GF-D8 (cell line): ENCODE measurements around the gene EIF2A.
"Not testable (repeated sequence)": the region's sequence is repeated elsewhere in the genome, so short reads cannot be mapped to it uniquely, and the experiment has no call there.

ENCODE experiments used
- DNase-seq: peaks from one replicate; lab custom pipeline; 2025; lab: John Stamatoyannopoulos, UW

EIF2A gene

DNA sequence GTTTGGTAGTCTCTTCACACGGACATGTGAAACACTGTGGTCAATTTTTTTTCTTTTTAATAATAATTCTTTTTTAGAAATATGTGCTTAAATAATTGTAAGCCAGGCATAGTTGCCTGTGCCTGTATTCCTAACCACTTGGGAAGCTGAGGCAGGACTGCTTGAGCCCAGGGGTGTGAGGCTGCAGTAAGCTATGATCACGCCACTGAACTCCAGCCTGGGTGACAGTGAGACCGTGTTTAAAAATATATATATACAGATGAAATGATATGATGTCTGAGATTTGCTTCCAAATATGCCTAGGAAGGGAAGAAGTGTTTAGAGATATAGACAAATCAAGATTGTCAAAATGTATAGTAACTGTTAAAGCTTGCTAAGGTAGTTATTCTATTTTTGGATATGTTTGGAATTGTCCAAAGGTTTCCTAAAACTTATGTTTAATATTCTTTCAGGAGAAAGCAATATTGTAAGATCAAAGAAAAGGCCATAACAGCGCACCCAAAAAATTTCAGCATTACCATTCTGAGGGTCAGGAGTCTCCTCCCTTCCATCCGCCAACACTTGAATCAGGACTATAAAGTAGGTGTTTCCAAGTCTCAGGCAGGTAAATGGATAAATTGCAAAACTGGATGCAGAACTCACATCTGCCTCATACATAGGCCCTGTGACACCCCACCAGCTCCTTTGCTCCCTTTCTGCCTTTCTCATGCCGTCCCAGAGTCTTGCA is 56.0 kb downstream of the EIF2A start:
- no peak for DNase-seq

DNA sequence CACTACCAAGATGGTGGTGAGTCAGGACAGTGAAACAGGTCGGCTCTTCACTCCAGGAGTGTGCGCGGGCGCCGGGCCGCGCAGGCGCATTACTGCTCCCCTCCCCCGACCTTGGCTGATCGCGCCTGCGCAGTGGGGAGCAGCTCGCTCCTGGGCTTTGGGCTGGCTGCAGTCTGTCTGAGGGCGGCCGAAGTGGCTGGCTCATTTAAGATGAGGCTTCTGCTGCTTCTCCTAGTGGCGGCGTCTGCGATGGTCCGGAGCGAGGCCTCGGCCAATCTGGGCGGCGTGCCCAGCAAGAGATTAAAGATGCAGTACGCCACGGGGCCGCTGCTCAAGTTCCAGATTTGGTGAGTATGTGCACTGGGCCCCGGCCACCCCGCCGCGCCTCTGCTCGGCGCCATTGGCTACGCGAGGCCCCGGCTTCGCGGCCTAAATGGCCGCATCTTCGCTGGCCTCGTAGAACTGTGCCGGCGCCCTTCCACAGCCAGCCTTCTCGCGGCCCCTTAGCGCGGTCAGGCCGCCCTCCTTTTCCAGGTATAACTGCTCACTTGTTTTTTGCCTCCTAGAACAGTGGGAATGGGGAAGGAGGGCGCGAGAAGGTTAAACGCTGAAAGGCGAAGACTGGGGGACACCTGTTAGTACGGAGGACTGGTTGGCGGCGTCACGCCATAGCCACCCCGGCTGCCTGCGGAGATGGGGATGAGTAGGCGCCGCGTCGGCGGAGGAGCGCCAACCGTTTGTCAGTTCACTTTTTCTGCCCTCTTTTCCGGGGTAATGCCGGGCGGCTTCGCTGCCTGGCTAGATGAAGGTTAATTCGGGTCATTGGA is 56.8 kb downstream of the EIF2A start, which contains the start of gene SELENOT:
Gene SELENOT, plus strand, starts transcription at position 169 of the 827 bp plus-strand sequence. Its CDS starts 42 bp downstream, at position 211.
- peak; percentile 84 for DNase-seq

DNA sequence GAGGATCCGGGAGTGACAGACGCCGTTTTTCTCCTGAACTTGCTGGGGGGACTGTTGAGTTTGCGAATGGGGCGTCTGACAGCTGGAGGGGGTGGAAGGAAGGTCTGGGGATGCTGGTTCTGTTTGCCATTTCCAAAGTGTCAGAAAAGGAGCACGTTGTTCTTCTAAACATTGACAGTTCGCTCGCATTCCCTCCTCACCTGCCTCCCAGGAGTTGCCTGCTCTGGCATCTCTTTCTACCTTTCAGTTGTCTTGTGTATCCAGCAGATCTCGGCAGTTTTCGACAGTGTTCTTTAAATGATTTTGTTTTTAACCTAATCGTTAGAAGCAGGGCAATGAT is 57.4 kb downstream of the EIF2A start:
- DNase-seq: no peak

DNA sequence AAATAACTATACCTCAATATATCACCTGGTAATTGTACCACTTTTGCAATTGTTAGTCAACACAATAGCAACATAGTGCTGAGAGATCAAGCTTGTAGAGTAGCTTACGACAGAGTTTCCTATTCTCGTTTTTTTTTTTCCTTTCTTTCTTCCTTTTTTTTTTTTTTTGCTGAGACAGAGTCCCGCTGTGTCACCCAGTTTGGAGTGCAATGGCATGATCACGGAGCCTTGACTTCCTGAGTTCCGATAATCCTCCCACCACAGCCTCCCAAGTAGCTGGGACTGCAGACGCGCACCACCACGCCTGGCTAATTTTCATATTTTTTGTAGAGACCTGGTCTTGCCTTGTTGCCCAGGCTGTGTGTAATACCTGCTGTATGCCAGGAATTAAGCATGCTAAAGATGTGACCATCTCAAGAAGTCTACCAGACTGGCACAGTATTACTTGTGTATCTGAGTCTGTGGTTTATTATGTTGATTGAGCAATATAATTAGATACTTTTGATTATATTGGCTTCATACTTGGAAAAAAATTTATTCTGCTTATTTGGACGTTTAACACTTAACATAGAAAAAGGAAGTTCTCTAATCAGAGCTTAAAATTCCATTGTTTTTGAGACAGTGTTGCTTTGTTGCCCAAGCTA is 59.5 kb downstream of the EIF2A start:
- peak; percentile 91 for DNase-seq

DNA sequence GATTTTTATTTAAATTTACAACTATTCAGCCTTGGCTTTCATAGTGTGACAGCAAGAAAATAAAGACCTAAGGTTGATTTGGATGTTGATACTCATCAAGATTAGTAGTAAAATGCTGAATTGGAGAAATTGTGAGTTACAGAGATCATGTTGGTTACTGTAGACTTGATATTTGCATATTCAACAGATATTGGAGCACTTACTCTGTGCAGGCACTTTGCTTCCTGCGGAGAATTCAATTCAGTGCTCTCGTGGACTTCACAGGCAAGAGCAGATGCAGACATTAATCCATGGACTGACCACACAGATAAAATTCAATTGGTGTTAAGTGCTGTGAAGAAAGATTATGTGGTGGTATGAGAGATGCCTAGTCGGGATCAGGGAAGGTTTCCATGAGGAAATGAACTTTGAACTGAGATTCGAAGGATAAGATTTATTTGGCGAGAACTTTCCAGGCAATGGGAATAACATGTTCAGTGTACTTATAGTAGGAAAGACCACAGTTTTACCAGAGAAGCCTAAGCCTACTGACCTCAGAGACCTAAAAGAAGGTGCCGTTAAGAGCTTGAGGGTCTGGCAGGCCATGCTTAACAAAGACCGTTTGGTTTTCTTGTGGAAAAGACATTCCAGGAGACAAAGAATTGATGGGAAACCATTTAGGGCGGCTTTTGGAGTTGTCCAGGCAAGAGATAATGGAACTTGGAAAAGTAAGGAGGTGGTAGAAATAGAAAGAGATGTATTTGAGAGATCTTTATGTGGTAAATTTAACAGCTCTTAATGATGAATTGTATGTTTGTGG is 60.9 kb downstream of the EIF2A start:
- DNase-seq: no peak

DNA sequence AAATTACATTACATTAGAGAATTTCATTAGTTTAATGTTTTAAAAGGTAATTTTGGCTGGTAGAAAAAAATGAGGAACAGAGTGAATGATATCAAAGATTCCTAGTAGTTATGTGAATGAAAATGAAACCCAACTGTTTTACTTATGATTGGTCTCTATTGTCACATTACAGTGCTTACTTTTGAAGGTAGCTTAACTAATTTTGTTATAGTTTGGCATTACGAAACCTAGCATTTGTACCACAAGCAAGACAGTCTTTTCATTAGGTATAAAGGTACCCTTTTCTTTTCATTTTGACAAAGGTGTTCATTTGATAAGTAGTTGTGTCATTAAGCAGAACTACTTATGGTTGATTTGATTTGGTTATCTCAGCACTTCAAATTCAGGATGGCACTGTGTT is 63.4 kb downstream of the EIF2A start:
- no peak for DNase-seq

DNA sequence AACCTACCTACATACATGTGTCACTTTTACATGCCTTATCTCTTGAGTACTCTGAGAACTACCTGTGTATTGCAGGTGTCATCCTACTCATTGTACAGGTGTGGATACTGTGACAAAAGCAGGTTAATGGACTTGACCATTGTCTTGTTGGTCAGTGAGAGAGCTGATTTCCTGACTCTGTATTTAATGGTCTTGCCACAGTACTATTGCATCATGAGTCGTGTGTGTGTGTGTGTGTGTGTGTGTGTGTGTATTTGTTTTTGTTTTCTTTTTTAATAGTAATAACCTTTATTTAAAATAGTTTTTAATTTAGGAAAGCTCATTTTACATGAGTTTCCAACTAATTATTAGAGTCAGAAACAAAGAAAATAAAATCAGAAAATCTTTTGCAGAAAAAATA is 64.2 kb downstream of the EIF2A start:
- no peak for DNase-seq

DNA sequence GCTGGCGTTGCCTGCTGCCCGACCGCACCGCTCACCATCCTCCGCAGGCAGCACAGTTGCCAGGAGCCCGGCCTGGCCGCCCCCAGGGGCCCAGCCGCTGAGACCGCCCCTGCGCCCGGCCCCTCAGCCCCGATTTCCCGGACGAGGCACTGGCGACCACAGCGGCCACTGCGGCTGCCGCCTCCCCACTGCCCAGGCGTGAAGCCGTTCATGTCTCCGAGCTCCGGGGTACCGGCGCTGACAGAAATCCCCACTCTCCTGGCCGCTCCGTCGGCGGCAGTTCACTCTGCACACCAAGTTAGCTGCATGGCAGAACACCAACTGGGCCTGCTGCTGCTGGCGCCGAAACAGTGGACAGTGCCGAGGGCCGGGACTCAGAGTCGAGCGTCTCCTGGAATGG is 65.1 kb downstream of the EIF2A start:
- no peak for DNase-seq

DNA sequence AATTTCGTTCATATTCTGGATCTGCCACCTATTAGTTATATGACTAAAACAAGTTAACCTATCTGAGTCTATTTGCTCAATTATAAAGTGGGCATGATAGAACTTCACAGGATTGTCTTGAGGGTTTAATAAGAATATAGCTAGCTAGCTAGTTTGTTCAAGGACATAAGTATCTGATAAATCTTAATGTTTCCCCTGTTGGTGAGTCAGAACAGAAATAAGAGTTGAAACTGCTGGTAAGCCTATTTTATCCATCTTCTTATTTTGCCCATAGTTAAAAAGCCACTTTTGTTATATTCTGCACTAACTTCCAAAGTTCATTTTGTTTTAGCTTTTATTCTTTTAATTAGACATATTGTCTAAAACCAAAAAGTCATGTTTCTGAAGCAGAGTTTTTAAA is 65.9 kb downstream of the EIF2A start:
- no peak for DNase-seq

DNA sequence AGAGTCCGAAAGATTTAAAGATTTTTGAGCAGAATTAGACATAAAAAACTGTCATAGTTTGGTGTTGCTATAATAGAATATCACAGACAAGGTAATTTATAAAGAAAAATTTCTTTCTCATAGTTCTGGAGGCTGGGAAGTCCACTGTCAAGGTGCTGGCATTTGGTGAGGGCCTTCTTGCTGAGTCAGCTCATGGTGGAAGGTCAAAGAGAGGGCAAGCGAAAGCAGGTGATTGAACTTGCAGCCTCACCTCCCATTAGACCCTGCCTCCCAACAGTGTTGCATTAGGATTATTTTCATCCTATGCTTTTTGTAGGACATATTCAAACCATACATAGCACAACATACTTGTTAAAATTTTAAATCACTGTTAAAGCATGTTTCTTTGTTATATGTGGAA is 66.4 kb downstream of the EIF2A start:
- DNase-seq: no peak

DNA sequence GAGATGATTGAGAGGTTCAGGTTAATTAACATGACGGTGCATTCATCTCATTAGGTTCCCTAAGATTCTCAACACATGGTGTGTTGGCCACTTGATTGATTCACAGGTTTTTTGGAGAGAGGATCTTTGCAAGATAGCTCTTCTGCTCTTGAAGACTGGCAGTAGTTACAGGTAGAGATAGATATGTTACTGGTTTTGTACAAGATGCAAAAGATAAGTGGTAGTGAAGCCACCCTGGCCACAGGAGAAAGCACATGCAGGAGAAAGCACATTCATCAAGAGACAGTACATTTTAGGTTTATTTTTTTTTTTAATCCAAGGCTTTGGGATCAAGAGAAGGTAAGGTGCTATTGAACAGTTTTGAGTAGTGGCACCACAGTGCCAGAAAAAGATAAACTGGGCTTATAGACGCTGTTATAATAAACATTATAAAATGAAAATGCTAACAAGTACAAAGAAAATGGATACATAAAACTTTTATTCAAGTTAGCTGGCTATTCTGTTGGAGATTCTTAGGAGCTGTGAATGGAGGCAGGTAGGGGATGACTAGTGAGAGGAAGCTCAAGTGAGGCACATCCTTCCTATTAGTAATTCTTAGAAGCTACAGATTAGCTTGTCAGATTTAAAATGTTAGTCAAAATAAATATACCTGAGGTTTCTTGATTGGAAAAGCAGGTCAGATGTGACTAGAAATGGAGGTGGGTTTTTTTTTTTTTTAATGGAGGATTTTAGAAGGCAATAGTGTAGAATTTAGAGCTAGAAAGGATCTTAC is 67.3 kb downstream of the EIF2A start:
- no peak for DNase-seq

DNA sequence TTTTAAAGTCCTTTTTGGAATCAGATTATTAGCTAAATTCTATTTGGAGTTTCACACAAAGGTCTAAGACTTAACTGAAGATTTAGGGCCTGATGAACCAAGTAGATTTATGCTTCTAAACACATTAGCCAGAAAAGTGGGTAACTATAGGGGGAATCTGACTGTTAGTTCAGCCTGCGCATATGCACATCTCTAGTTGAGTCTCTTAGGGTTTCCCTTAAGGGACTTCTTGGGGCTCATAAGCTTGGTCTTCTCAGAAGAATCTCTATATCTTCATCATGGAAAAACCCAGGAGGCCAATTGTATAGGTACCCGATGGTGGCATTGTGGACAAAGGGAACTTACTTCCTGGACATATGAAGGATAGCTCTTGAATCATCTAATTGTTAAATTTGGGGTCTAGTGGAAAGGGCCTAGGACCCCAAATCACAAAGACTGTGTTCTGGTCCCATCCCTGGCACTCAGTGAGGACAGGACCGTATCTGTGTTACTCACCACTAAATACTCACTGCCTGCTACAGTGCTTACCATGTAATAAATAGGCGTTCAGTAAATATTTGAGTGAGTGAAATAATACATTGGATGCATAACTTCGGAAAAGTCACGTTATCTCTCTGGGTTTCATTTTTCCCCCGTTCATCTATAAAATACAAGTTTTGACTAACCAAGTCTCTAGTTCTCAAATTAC is 73.6 kb downstream of the EIF2A start:
- no peak for DNase-seq

DNA sequence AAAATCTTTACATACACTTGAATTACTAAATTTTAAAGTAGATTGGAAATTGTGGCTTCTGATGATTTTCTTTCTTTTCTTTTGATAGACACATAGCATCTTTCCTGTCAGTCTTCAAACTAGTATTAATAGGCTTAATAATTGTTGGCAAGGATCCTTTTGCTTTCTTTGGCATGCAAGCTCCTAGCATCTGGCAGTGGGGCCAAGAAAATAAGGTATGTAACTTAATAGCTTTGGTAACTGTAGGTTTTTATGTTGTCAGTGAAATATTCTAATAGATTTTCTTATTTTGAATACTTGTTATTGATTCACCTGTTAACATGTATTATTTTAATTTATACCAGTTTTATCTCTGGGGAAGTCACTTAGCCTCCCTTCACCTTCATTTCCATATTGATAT is 76.4 kb downstream of the EIF2A start:
- not testable (repeated sequence) for DNase-seq

DNA sequence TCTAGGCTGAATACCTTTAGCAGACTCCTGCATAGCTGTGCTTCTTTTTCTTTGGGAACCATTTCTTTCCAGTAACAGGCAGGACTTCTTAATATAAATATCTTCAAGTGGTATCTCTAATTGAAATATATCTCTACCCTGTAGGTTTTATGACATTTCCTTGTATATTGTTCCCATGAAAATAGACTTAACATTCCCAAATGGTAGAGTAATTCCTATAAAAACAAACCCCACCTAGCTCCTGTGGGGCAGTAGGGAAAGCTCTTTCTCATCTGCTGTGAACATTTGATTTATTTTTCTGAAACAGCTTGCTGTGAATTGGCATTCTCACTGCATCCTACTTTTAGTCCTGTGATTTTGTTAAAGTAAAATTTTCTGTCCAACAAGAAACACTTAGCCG is 77.4 kb downstream of the EIF2A start:
- no peak for DNase-seq

DNA sequence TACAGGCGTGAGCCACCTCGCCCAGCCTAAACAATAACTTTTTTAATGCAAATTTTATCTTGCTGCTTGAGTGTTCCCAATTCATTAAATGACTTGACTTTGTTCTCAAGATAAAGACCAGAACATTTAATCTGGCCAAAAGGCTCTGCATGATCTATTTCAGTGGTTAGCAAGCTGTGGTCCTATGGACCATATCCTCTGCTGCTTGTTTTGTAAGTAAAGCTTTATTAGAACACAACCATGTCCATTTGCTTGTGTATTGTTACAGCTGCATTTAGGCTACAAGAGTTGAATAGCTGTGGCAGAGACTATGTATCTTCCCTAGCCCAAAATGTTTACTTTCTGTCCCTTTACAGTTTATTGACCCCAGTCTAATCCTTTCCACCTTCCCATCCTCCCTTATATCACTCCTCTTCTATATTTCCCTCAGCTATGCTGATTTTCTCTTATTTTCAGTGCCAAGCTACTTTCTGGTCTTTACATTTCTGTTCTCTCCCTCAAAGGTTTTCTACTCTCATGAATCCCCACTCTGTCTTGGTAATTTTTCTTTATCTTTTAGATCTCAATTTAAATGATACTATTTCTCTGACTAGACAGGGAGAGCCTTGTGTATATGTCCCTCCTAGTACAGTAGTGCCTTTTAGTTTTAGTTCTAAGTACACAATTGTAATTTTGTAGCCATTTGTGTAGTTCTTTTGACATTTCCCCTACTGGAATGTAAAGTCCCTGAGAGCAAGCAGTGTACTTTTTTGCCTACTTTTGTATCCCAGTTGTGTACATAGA is 79.8 kb downstream of the EIF2A start:
- DNase-seq: no peak

DNA sequence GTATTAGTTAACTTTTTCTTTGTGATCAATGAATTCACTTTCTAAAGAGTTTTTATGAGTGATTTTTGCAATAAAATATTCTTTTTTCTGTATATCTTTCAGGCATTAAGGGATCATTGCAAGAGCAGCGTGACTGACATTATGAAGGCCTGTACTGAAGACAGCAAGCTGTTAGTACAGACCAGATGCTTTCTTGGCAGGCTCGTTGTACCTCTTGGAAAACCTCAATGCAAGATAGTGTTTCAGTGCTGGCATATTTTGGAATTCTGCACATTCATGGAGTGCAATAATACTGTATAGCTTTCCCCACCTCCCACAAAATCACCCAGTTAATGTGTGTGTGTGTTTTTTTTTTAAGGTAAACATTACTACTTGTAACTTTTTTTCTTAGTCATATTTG is 81.0 kb downstream of the EIF2A start:
- no peak for DNase-seq

DNA sequence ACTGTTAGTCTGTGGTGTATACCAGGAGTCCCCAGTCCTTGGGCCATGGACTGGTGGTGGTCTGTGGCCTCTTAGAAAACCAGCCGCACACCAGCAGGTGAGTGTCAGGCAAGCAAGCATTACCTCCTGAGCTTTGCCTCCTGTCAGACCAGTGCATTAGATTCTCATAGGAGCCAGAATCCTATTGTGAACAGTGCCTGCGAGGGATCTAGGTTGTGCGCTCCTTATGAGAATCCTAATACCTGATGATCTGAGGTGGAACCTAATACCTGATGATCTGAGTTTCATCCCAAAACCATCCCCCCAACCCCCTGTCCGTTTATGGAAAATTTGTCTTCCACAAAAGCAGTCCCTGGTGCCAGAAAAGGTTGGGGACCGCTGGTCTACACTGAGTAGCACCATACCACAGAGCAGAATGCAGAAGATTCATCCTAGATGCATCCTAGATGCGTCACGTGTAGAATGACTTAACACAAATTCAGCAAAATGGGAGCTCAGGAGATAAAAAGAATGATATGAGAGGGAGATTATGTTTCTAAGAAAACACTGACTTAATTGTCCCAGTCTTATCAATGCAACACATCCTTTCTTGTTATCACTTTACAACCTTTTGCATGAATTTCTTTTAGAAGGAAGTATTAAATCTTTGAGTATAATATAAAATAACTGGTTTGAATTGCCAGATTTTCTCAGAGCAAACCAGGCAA is 85.1 kb downstream of the EIF2A start:
- DNase-seq: no peak

DNA sequence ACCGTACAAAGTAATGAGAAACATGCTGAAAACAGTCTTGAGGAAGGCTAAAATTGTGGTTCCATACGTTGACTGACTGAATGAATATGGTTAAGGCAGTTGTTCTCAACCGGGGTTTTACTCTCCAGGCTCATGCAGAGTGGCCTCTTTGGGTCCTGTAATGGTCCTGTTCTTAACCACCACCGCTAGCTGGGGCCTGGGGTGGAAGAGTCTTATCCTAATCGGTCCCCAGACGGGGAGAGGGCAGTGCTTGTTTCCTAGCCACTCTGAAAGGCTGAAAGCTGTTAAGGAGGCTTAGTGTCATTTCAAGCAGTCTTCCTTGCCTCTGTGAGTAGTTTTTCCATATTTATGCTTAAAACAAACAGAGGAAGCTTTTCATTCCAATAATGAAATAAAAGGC is 88.5 kb downstream of the EIF2A start:
- DNase-seq: no peak

DNA sequence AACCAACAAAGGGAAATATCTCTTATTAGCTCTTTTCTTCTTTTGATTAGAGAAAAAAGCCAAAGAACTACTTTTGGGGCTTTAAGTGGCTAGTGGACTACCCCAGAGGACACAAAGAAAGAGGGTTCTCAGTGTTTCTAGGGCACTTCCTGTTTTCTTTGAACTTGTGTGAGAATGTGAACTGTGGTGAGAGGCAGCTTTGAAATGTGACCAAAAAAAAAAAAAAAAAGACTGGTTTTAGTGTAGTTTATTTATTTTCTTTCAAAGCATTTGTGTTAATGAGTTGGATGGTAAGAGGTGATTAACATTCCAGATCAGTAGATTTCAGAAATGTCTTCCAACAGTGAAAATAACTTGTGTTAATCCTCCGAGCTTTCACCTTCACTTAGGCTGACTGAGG is 88.9 kb downstream of the EIF2A start:
- DNase-seq: peak; percentile 27
